ENCODE results near the gene NGB. TPM values are rescaled to one million over a fixed set of nuclear protein-coding genes. Genes with fewer than 3 reads are reported as not detected.

The NGB gene
- total and polyA plus RNA-seq, 9 of the 15 experiments (the other 6 are each of a cell fraction or from before 2014, with no cell fraction given) = not detected

- in situ Hi-C loops (cut with MboI) = no loop called here
- 6% methylated on average over 6 of the region's 6 CpGs for WGBS (ENCODE audit: insufficient coverage, low coverage, missing lambda C conversion rate)
These were observed 20.1 kb downstream of the NGB start for GRCh38 chr14:77250927-77251326.

More at GRCh38 chr14:77250927-77251326, 20.1 kb downstream of the NGB start:
- Histone ChIP-seq H4K20me1 (replicated peaks; ENCODE audit: control insufficient read depth, insufficient read depth, low read length) (peaks cover 5% of the 10 kb centered on the region; the same call in 1 of the 2 replicates), H3K9ac (ENCODE audit: insufficient read depth in 1 of 2, low read depth in 2 of 2, low read length in 2 of 2) (no peak overlapping the region), H3K9me1 (ENCODE audit: control insufficient read depth, insufficient read depth, low read length) (no peaks in the 10 kb centered on the region), H3K4me3 (no peak overlapping the region), H3K4me1 (replicated peaks in 1 of 2; ENCODE audit: control insufficient read depth in 2 of 2, insufficient read depth in 2 of 2, low read length in 2 of 2) (no peaks in the 10 kb centered on the region), H3K36me3 (ENCODE audit: control insufficient read depth, insufficient read depth, low read length) (no peaks in the 10 kb centered on the region), H3K9me3 (replicated peaks; ENCODE audit: control insufficient read depth, insufficient read depth, low read depth, low read length) (no peaks in the 10 kb centered on the region), H3K27ac (ENCODE audit: extremely low read depth, low read depth, low read length) (no peak overlapping the region), H3K4me2 (ENCODE audit: insufficient read depth, low read length) (no peak overlapping the region), H2AFZ (ENCODE audit: low read depth, low read length) (no peak overlapping the region), H3K27me3 (ENCODE audit: control insufficient read depth in 2 of 2, insufficient read depth in 2 of 2, low read length in 2 of 2) (peaks cover 0 to 49% of the 10 kb centered on the region in 2 experiments; a peak in 3 of 5 replicates), H3K79me2 (ENCODE audit: control insufficient read depth, insufficient read depth, low read length) (no peaks in the 10 kb centered on the region)
- FAIRE-seq = no peak
- CTCF ChIA-PET (ENCODE audit: low intra/inter-chr PET ratio) = no interaction called here
- no peak for DNase-seq (ENCODE audit: extremely low read depth in 1 of 4, low spot score in 3 of 4)
- no TSS peak for BruUV-seq (replicated peaks)
- intact Hi-C loops (cut with micrococcal nuclease) = no loop called here
- no peak for ATAC-seq
- POLR2A ChIA-PET = no interaction called here
- no peak for TF ChIP-seq HDAC1 (IDR thresholded peaks at IDR 0.05)
- TF ChIP-seq ATF2 (CRISPR knock-in tag; IDR thresholded peaks at IDR 0.05) = no peak
- no peak for TF ChIP-seq ZBTB12 (CRISPR knock-in tag; IDR thresholded peaks at IDR 0.05)
- no peak for TF ChIP-seq ZBTB11 (CRISPR knock-in tag; IDR thresholded peaks at IDR 0.05)
- no peak for TF ChIP-seq MCM2 (IDR thresholded peaks at IDR 0.05; ENCODE audit: low read depth)
- TF ChIP-seq EGR1 (conservative IDR thresholded peaks at IDR 0.05) = no peak
- no peak for TF ChIP-seq FOXP1 (CRISPR knock-in tag; IDR thresholded peaks at IDR 0.05)
- no peak for TF ChIP-seq ZNF740 (CRISPR knock-in tag; IDR thresholded peaks at IDR 0.05)
- TF ChIP-seq ZNF740 (tag; IDR thresholded peaks at IDR 0.05) = no peak
- TF ChIP-seq CBX5 (IDR thresholded peaks at IDR 0.05; ENCODE audit: borderline replicate concordance, low read depth) = no peak
- no peak for TF ChIP-seq TEAD1 (CRISPR knock-in tag; IDR thresholded peaks at IDR 0.05)
- TF ChIP-seq LARP7 (IDR thresholded peaks at IDR 0.05) = no peak
- no peak for TF ChIP-seq ZNF347 (CRISPR knock-in tag; IDR thresholded peaks at IDR 0.05; ENCODE audit: low read depth)
- no peak for TF ChIP-seq ZNF75A (CRISPR knock-in tag; IDR thresholded peaks at IDR 0.05)
- TF ChIP-seq BHLHE40 (IDR thresholded peaks at IDR 0.05; ENCODE audit: low read length) = no peak
- no peak for TF ChIP-seq LEF1 (IDR thresholded peaks at IDR 0.05)
- no peak for TF ChIP-seq BACH1 (tag; IDR thresholded peaks at IDR 0.05)
